ENCODE data around the gene JAK3.
"Not testable (repeated sequence)": the region's sequence is repeated elsewhere in the genome, so short reads cannot be mapped to it uniquely, and the experiment has no call there.

The JAK3 gene

DNA sequence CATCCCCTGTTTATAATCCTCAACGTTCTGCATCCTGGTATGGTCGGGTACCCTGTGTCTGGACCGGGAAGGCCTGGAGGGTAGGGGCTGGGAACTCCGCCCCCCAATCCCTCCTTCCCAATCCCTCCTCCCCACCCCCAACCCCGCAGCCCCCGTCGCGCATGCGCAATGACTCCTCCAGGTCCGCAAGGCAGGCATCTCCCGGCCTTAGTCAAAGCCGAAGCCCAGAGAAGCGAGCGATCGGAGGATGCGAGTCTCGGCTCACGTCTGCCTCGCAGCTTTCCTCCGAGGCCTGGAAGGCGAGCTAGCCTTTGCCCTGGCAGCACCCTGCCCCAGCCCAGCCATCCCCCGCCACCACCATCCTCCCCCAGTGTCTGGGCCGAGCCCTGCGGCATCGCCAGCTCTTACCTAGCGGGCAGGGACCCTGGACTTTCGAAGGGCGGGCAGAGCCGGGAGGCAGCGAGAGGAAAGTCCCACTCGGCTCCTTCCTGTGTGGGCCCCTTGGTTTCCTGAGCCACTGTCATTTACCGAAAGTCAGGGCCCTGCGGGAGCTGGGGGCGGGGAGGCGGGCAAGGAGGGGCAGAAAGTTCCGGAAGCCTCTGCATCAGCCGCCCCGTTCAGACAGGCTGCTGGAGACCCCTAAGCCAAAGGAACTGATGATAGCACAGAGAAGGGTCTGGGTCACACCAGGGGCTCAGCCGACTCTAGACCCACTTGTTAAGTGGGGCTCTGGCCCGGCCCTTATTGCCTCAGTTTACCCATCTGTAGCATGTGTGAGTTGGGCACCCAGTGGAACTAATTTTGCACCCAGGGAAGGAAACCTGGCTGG, at the start of gene JAK3:
TSS of gene JAK3 (minus strand) at position 445 of the 829 bp plus-strand sequence. CDS start 3,565 bp downstream, outside the sequence.
- no peak for DNase-seq

DNA sequence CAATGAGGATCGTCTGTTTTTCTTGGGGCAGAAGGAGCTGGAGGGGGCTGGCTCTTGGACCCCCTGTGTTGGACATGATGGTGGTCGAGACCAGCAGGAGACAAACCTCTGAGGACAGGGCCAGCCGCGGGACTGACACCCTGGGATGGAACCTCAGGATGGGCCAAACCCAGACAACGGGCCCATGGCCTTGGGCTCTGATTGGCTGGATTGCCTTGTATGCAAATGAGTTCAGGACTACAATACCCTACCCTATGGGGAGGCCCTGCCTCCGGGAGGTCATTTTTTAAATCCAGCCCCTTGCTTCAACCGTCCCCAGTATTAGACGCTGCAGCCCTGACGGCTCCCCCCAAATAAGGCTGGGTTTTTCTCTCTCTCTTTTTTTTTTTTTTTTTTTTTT, 46.0 kb upstream of the JAK3 start:
- DNase-seq, result no peak

- no peak for DNase-seq
These were observed 41.9 kb upstream of the JAK3 start for GRCh38 chr19:17889609-17890214.

DNA sequence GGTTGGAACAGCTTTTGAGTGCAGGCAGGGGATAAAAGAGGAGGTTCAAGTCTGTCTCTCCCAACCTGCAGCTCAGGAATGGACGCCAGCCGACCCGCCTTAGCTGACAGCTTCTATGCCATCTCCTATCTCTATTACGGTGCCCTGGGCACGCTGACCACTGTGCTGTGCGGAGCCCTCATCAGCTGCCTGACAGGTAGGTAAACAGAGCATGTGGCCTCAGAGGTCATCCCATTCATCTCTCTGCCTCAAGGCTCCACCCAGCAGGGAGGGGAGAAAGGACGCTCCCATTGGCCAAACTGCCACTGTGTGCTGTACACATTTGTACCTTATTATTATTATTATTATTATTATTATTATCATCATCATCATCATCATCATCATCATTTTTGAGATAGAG, 40.5 kb upstream of the JAK3 start:
- no peak for DNase-seq

- not testable (repeated sequence) for DNase-seq
These were observed 39.4 kb upstream of the JAK3 start for GRCh38 chr19:17887221-17887620.

DNA sequence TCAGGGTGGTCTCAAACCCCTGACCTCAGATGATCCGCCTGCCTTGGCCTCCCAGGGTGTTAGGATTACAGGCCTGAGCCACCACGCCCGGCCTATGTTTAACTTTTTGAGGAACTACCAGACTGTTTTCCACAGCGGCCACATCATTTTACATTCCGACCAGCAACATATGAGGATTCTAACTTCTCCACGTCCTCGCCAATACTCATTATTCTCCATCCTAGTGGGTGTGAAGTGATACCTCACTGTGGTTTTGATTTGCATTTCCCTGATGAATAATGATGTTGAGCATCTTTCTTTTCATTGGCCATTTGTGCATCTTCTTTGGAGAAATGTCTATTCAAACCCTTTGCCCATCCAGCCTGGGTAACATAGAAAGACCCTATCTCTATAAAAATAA, 38.7 kb upstream of the JAK3 start:
- no peak for DNase-seq

- DNase-seq, result no peak
These were observed 36.0 kb upstream of the JAK3 start for GRCh38 chr19:17883627-17884410.

GRCh38 chr19:17881701-17882100, 33.9 kb upstream of the JAK3 start:
- DNase-seq, result no peak

DNA sequence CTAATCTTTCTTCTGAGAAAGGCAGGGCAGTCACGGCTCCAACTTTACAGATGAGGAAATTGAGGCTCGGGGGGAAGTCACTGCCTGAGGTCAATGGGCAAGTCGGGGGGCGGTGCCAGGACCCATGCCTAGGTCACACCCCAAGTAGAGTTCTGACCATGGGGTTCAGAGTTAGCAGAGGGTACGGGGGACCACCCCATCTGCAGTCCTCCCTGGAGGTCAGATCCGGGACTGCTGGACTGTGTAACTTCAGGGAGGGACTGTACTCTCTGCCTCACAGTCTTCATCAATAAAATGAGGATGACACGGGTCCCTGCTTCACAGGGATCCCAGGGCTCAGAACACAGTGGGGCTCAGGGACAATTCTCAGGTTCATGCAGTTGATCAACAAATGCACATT, 31.7 kb upstream of the JAK3 start:
- no peak for DNase-seq

DNA sequence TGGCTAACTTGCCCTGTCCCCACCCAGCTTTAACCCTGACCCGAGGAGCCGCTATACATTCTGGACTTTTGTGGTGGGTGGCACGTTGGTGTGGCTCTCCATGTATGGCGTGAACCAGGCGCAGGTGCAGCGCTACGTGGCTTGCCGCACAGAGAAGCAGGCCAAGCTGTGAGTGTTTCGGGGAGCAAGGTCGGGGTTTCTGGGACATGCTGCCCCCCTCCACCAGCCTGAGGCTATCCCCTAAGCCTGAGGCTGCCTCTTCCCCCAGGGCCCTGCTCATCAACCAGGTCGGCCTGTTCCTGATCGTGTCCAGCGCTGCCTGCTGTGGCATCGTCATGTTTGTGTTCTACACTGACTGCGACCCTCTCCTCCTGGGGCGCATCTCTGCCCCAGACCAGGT, 29.9 kb upstream of the JAK3 start:
- no peak for DNase-seq

GRCh38 chr19:17874758-17875135, 27.0 kb upstream of the JAK3 start:
- DNase-seq, result no peak

- DNase-seq, result no peak
These were observed 26.3 kb upstream of the JAK3 start for GRCh38 chr19:17873786-17874757.

GRCh38 chr19:17872251-17873001, 24.6 kb upstream of the JAK3 start:
- DNase-seq, result no peak

DNA sequence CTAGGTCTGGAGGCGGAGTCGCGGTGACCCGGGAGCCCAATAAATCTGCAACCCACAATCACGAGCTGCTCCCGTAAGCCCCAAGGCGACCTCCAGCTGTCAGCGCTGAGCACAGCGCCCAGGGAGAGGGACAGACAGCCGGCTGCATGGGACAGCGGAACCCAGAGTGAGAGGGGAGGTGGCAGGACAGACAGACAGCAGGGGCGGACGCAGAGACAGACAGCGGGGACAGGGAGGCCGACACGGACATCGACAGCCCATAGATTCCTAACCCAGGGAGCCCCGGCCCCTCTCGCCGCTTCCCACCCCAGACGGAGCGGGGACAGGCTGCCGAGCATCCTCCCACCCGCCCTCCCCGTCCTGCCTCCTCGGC, 24.1 kb upstream of the JAK3 start, which contains the start of gene SLC5A5:
TSS of gene SLC5A5 (plus strand) at position 68 of the 373 bp plus-strand sequence. CDS start 375 bp downstream, outside the sequence.
- DNase-seq, result no peak

DNA sequence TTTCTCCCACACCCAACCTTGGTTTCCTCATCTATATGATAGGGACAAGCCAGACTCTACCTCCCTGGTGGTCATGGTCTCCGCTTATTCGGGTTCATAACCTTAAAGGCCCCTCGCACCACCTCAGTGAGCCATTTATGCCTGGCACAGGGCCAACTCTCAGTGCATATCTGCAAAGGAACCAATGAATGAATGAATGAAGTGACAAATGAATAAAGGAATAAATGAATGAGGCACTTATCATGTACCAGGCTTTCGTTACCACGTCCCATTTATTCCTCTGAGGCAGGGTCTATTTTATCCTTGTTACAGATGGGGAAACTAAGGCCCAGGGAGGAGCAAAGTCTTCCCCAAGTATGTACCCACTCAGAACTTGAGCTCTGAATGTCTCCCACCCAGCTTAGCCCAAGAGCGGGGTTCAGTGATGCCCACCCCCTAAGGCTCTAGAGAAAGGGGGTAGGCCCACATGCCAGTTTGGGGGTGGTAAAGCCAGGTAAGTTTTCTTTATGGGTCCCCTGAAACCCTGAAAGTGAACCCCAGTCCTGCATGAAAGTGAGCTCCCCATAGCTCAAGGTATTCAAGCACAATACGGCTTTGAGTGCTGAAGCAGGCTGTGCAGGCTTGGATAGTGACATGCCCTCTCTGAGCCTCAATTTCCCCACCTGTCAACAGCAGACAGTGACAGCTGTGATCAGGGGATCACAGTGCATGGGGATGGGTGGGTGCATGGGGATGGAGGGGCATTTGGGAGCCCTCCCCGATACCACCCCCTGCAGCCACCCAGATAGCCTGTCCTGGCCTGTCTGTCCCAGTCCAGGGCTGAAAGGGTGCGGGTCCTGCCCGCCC, 23.5 kb upstream of the JAK3 start:
- DNase-seq, result no peak

GRCh38 chr19:17869114-17869608, 21.4 kb upstream of the JAK3 start:
- no peak for DNase-seq

- no peak for DNase-seq
These were observed 20.9 kb upstream of the JAK3 start for GRCh38 chr19:17868669-17869068.

GRCh38 chr19:17866964-17867486, 19.2 kb upstream of the JAK3 start:
- DNase-seq, result no peak

- no peak for DNase-seq
These were observed 18.7 kb upstream of the JAK3 start for GRCh38 chr19:17866312-17866963.

Measured in NCI-H1694 (cell line).